Activated CD8-positive, alpha-beta memory T cell treated with anti-CD3 and anti-CD28 coated beads, Interleukin-2, amount 50 U/mL, for 24 hours (primary cell): Measurements from ENCODE around the gene EPB41L4A.

Experiments used
- DNase-seq: peaks from one replicate; pipeline ENCODE4 v3.0.0-alpha.2; 2020; ENCODE audit errors: extremely low read depth

EPB41L4A gene

DNA sequence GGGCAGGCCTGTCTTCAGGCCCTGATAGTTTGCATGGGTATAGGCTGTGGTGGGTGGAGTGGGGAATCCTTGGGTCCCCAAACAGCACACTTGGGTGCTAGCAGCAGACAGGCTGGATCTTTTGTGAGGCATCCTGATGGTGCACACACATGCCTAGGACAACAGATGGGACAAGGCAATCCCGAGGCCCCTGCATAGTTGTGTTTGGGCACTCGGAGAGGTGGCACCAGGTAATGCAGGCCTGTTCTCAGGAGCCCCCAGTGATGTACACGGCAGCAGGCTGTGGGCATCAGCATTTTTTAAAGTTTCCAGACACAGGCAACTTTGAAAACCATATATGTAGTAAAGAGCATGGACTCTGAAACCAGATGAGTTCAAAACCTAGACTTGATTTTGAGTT lies 65.4 kb downstream of the EPB41L4A start:
- no peak for DNase-seq

DNA sequence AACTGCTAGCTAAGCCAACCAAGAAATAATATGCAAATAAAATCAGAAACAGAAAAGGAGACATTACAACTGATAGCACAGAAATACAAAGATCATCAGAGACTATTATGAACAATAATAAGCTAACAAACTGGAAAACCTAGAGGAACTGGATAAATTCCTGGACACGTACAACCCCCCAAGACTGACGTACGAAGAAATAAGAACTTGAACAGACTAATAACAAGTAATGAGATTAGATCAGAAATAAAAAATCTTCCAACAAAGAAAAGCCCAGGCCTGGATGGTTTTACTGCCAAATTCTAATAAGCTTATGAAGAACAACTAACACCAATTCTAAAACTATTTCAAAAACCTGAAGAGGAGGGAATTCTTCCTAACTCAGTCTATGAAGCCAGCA lies 67.9 kb downstream of the EPB41L4A start:
- DNase-seq, result no peak

DNA sequence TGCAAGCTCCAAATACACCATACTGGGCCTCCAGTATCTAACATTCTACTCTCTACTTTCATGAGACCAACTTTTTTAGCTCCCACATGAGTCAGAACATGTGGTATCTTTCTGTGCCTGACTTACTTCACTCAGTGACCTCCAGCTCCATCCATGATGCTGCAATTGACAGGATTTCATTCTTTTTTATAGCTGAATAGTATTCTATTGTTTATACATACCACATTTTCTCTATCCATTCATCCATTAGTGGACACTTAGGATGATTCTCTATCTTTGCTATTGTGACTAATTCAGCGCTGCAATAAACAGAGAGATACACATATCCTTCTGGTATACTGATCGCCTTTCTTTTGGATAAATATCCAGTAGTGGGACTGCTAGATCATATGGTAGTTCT lies 68.5 kb downstream of the EPB41L4A start:
- DNase-seq, result no peak

DNA sequence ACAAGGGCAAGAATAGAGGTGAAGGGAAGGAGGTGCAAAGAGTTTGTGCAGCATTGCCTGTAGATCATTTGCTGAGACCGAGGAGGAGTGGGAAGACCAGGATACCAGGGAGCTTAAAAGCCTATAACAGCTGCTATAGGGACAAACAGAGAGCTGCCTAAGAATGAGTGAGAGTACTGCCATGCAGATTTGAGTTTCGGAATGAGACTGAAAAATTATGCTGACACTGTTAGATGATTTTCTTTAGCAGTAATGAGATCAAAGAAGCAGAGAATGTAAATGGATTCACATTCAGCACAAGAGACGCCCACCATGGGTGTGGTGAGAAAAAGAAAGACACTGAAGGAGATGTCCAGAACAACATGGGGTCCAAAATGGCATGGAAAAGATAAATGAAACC lies 69.7 kb downstream of the EPB41L4A start:
- no peak for DNase-seq

DNA sequence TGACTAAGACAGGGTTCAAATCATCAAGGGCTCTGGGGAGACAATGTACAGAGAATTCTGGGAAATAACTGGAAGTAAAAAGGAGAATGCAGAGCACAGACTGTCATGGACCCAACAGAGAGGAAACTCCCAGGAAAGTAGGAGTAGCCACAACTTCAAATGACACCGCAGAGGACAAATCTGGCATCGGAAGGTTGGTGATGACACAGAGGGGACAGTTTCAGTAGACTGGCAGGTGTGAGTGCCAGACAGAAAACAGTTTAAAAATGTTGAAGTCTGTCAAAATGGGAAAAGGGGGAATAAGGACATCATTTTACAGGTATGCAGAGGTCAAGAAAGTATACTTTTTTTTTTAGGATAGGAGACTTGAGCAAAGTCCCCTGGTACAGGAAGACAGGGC lies 70.2 kb downstream of the EPB41L4A start:
- DNase-seq, result no peak

DNA sequence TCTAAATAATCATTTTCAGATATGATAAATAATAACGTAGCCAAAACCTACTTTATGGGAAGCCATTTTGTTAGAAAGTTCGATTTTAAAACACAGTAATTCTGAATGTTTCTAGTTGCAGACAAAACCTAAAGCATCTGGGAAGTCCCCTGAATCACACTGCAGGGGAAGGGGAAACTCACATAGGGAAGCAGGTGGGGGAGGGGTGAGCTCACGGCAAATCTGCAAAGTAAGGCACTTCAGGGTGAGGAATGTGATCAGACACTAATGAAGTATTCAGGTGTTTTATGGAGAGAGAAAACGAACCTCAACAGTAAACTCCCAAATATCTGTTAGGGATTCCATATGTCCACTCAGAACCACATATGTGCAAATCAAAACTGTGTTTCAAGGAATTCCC lies 70.7 kb downstream of the EPB41L4A start:
- DNase-seq, result no peak

DNA sequence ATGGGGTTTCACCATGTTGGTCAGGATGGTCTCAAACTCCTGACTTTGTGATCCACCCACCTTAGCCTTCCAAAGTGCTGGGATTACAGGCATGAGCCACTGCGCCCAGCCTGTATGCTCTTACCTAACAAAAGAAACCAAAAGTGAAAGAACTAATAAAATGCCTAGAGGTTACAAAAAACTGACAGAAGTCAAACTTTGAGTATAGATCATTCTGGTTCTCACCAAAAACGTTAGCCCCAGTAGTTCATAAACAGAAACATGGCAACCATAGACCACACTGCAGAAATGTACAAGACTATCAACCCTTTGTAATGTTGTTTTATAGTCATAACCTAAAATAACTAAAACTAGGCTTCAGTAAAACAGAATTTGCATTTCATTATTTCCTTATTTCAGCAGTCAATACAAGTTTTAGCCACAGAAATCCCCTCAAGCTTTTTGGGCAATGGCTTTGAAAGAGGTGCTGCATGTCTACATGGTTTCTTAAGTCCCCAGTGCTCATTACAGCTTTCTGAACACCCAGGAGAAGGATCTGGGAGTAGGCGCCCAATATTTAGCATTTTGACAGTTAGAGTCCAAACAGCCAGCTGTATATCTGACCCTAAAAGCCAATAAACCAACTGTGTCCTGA lies 72.5 kb downstream of the EPB41L4A start:
- no peak for DNase-seq

DNA sequence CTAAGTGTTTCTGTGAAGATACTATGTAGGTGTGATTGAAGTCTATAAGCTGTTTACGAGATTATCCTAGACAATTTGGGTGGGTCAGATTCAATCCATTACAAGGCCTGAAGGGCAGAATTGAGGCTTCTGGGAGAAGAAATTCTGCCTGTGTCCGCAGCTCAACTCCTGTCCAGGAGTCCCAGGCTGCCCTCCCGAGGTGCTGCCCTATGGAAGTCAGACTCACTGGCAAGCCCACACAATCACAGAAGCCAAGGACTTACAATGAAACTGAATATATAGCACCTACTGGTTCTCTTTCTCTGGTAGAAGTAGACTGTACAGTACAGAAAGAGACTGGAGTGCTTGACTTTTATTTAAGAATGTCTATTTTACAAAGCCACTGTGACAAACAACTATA lies 74.5 kb downstream of the EPB41L4A start:
- no peak for DNase-seq

DNA sequence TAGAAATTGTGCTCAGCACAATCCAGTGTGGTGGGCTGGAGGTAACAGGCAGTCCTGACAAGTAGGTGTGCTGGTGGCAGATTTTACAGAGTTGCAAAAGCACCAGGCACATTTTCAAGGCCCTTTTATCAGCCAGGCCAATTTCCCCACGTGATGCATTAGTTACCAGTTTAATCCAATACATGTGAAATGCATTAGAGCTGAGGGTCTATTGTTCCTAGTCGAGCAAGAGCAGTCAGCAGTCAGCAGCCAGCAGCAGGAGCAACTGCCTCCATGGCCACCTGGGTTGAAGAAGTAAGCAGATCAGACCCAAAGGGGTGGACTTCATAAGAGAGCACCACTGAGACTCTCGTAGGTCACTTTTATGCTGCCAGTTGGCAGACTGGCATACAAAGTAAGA lies 76.7 kb downstream of the EPB41L4A start:
- DNase-seq, result no peak

DNA sequence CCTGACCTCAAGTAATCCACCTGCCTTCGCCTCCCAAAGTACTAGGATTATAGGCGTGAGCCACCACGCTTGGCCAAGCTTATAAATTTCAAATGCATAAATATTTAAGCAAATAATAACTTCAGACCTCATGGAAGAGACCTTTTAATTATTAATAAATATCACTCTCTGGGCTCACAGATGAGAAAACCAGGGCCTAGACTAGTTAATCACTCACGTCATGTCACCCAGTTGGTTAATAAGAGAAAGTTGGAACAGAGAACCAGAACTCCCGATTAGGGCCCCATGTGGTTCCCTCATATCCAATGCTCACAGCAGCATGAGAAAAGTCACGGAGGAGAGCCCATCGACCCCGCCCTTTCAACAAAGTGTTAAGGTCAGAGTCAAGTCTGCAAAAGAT lies 79.3 kb downstream of the EPB41L4A start:
- no peak for DNase-seq

DNA sequence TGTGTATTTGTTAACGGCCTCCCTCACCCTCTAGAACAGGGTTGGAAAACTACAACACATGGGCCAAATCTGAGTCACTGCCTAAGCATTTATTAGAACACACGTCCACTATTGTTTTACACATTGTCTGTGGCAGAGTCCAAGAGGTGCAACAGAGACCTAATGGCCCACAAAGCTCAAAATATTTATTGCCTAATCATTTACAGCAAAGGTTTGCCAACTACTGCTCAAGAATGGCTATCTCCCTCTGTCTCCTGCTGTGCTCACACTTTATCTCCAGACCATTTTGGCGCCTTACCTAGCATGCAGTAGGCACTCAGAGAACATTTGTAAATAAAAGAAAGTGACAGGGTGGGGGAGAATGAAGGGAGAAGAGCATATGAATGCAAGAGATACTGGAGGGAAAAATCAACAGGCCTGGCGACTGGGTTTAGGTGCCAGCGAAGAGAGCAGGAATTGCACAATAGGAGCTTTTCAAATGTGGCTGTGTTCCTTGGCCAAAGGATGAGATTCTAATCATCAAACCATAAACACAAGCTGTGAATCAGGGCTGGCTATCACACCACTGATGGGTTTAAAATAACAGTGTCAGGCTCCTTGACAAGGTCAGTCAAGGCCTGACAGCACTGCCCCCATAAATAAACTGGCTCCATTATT lies 80.3 kb downstream of the EPB41L4A start:
- no peak for DNase-seq

DNA sequence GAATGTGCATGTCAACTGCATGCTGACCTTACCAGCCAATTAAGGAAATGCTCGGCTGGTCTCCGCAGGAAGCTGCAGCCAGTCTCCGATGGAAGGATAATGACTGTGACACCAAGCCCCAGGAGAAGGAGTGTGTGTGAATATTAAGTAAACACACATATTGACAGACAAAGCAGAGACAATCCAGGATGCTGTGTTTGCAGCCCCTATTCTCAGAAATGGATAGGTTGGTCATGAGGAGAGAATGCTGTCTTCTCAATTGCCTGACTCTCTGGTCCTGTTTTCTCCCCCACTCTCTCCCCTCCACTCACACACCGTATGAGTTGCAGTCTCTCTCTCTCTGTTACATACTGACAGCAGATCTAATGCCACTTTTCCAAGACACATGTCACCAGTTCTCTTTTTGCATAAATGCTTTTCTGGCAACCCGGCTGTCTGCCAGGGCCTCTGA lies 85.7 kb downstream of the EPB41L4A start:
- no peak for DNase-seq

DNA sequence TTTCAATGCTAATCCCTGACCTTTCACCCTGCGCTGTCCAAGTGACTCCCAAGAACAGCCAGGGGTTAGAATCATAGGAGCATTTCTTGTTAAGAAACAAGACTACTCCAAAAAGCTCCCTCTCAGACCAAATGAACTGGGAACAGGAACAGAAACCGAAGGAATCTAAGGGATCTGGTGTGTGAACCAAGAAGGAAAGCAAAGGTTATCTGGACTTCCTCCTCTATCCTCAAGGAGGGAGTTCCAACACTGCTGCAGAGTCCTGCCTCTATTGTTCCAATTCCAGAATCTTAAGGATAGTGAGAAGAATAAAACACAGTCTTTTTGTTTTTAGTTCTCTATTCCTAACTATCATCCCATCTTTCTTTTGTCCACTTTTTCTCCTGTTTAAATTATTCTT lies 87.2 kb downstream of the EPB41L4A start:
- DNase-seq, result no peak

DNA sequence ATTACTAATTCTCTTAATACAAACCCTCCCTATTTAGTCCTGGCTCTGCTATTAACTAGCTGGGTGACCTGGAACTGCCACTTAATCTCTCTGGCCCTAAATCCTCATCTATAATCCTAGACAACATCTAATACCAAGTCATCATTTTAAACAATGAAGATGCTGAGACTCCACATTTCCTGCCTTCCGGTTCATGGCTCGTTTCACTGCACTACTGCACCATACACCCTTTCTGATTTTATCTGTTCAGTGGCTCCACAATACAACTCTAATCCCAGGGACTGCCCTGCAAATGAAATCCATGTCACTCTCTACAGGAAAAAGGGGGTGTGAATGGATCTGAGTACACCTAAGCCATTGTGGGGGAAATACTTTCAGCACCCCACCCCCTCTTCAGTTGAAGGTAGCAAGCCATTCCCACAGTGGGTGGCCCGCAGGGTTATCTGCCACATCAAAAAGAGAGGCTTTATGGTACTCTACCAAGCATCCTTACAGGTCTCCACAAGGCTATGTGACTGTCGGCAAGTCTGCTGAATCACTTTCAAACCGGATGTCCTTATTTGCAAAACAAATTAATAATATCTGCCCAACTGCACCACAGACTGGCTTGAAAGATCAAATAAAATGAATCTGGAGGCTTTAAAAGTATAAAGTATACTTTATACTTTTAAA lies 89.5 kb downstream of the EPB41L4A start:
- DNase-seq, result no peak

DNA sequence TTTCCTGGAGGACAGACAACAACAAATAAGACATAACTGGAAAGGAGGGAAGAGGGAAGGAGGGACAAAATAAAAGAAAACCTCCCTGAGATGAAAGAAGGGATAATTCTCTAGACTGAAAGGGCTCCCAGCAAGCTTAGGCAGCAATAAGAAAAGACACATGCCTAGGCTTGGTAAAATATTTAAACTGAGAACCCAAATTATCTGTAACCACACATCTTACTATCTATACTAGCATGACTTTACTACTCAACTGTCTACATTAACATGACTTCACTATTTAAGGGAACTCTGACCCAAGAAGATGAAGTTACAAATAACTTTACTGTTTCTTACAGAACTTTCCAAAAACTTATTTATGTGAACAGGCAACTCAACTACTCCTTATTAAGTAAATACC lies 95.9 kb downstream of the EPB41L4A start:
- DNase-seq, result no peak

DNA sequence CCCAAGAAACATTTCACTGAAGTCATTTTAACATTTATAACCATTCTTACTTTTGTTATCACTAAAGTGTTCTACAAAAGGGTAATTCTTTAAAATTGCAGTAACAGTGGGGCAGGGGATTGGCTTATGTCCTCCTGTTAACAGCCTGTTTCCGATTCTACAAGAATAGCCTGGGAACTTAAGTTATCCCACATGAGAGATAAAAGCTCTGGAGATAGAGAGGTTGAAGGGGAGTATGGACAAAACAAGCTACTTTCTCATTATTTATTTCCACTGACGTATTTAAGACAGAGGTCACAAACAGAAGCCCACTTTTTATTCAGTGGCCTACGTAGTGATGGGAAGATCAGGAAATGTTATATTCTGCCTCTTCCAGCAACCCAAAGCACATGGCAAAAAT lies 98.7 kb downstream of the EPB41L4A start:
- no peak for DNase-seq

DNA sequence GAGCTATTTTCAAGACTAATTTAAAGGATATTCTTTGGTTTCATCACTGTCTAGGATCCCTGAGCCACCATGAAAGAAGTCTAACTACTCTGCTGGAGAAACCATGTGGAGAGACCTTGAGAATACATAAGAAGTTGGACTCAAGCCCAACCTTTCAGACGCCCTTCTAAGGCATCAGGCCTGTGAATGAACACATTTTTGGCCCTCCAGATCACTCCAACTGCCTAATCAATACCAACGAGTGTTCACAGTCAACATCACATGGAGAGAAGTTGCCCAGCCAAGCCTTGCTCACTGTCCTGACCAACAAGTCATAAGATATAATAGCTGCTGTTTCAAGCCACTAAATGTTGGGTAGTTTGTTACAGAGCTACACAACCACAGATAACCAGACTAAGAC lies 100.7 kb downstream of the EPB41L4A start:
- DNase-seq, result no peak

DNA sequence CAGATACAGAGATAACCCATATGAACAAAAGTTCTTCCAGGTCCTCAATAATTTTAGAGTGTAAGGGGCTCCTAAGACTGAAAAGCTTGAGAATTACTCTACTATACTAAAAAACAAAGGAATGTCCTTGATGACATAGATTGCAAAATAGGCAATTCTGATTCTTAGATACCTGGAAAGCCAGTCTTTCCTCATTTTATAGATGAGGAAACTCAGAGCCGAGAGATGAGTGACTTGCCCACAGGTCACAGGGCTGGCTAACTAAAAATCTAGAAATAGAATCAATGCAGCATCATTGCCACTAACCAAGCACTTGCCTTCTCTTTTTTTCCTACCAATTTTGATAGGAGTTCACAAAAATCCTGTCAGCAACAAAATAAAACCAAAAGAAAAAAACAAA lies 101.2 kb downstream of the EPB41L4A start:
- DNase-seq, result no peak

DNA sequence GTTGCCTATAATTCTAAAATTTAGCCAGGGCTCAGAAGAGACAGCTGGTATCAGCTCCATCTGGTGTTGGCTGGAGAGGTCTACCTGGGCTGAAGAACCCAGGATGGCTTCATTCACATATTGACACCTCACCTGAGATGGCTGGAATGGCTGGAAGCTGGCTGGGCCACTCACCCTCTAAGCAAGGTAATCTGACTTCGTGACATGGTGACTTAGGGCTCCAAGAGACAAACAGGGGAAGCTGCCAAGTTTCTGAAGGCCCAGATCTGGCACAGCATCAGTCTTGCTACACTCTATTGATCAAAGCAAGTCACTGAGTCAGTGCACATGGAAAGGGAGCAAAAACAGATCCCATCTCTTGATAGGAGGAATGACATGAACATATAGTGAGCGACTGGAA lies 102.3 kb downstream of the EPB41L4A start:
- no peak for DNase-seq

DNA sequence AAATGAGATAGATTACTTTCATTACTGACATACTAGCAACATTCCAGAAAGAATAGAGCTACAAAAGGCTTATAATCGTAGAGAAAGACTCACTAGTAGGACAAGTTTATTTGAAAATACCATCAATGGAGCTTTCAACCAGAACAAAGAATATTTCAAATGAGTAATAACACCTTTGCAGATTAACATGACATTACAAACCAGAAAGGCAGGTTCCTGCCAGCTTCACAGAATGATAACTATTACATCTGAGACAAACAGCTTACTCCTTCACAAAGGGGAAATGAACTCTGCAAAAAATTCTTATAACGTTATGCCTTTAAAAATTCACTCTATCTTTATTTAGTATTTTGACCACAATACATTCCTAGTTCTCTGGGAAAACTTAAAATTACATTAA lies 103.1 kb downstream of the EPB41L4A start:
- DNase-seq, result no peak

DNA sequence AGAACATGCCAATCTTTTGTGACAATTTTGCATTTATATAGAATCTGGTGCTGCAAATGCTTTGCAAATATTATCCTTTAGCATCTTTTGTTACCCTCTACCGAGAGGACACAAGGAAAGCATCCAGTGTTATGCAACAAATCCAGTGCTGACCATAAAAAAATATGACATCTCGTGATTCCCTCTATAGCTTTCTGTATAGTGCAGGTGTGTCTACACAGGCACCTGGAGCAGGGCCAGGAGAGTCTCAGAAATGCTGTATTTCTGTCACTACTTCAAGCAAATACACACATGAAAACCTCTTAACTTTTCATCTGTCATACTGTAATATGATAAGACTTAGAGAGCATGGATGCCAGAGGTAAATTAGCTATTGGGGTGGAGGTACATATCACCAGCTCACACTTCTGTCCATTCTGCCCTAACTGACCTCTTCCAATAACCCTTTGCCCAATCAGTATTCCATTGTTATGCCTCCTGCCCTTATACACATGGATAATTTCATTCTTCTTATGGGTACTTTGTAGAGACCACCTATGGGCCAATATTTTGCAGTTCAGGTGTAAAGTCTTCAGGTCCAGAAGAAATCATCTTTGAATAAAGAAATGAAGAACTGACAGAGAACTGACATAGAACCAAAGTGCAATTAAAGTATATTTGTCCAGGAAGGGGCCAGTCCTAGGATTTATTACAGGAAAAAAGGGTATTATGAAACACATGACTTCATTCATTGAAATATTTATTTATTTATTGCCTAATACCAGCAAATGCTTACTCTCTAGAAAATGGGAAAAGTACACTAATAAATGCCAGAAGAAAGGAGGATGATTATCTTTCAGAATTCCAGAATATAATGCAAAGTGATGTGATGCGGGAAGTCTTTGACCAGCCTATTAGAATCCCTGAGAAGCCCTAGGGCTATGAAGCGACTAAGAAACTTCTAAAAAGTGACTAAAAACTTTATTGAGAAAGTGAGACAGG lies 106.5 kb downstream of the EPB41L4A start:
- DNase-seq, result no peak

DNA sequence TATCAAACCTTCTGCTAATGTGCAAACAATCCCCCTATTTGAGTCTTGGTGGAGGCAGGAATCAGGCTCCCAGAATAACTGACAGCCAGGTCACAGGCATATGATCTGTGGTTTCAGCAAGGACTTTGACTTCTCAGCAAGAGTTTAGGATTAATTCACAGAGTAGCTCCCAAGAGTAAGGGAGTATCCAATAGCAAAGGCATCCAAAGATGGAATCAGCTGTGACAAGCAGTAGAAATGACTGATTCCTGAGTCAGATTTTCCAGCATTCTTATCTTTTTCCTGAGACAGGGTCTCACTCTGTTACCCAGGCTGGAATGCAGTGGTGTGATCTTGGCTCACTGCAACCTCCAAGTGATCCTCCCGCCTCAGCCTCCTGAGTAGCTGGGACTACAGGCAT lies 108.3 kb downstream of the EPB41L4A start:
- no peak for DNase-seq
